Raji (cell line): ENCODE data around the gene PREP.

Experiments used
- POLR2A ChIP-seq: IDR thresholded peaks from 2 replicates; pipeline ENCODE4 v1.6.1; 2011; ENCODE audit warnings: low read depth, low read length, control low read depth; ENCODE audit not compliant: insufficient read depth

PREP gene

GRCh38 chr6:105235155-105235554, 167.7 kb downstream of the PREP start:
- no peak for TF ChIP-seq POLR2A
